IPS-20b (cell line): Measurements from ENCODE around the gene MTRFR.
"Not testable (repeated sequence)": the region's sequence is repeated elsewhere in the genome, so short reads cannot be mapped to it uniquely, and the experiment has no call there.

Experiments used
- H3K27ac ChIP-seq: one replicate; pipeline ENCODE4 v1.5.1; 2013; ENCODE audit warnings: low read length
- H3K27me3 ChIP-seq: 2 replicates; pipeline ENCODE4 v1.6.1; 2013; ENCODE audit warnings: mild to moderate bottlenecking, low read length, inconsistent platforms; ENCODE audit not compliant: insufficient read depth
- H3K36me3 ChIP-seq: 2 replicates; pipeline ENCODE4 v1.6.1; 2013; ENCODE audit warnings: low read depth, mild to moderate bottlenecking, inconsistent platforms, low read length, moderate library complexity; ENCODE audit not compliant: insufficient read depth
- H3K4me1 ChIP-seq: 2 replicates; pipeline ENCODE4 v1.6.1; 2013; ENCODE audit warnings: mild to moderate bottlenecking, control low read depth, inconsistent platforms, low read length, moderate library complexity; ENCODE audit not compliant: insufficient read depth
- H3K4me3 ChIP-seq: 2 replicates; pipeline ENCODE4 v1.5.1; 2013; ENCODE audit warnings: mild to moderate bottlenecking, low read length, inconsistent platforms
- H3K9ac ChIP-seq: 2 replicates; pipeline ENCODE4 v1.6.1; 2013; ENCODE audit warnings: low read depth, mild to moderate bottlenecking, inconsistent platforms, low read length, moderate library complexity
- H3K9me3 ChIP-seq: 2 replicates; pipeline ENCODE4 v1.6.1; 2013; ENCODE audit warnings: mild to moderate bottlenecking, low read depth, low read length, inconsistent platforms; ENCODE audit not compliant: insufficient read depth

Gene MTRFR

DNA sequence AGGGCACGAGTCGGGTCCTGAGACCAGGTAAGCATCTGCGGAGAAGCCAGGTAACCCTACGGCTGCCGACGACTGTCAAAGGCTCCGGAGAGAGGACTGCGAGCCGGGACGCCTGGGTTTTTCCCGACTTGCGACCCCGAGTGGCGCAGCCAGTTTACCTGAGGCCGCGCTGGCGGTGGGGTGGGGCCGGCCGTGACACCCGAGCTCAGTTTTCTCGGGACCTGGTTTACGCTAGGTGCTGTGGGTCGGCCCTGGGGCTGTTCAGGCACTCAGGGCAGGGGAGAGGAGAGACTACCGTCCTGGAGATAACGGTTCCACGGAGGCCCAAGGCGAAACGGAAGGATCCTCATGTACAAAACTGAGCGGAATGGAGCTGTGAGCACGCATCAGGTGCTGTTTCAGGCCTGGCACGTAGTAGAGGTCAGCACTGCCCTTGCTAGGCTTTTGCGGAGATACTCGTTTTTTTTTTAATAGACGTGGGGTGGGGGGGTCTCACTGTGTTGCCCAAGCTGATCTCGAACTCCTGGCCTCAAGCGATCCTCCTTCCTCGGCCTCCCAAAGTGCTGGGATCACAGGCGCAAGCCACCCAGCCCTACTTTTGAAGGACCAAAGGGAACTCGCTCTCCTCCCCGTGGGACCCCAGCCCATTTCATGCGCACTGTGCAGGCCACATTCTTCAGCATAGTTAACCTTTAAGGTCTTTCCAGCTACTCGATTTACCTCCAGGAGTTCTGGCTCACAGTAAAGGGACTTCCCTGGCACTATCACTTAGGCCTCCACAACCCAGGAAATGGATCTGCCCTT is 471 bp downstream of the MTRFR start:
- H3K4me1 ChIP-seq = peaks cover 4% of the 10 kb centered on the region; the same call in 1 of the 2 replicates
- H3K4me3 ChIP-seq = peak overlapping the region; percentile 98
- H3K36me3 ChIP-seq = peaks cover 28% of the 10 kb centered on the region
- no peaks in the 10 kb centered on the region for H3K27me3 ChIP-seq
- no peaks in the 10 kb centered on the region for H3K9me3 ChIP-seq
- peak overlapping the region; percentile 92 for H3K9ac ChIP-seq
- peak overlapping the region; percentile 71 for H3K27ac ChIP-seq

DNA sequence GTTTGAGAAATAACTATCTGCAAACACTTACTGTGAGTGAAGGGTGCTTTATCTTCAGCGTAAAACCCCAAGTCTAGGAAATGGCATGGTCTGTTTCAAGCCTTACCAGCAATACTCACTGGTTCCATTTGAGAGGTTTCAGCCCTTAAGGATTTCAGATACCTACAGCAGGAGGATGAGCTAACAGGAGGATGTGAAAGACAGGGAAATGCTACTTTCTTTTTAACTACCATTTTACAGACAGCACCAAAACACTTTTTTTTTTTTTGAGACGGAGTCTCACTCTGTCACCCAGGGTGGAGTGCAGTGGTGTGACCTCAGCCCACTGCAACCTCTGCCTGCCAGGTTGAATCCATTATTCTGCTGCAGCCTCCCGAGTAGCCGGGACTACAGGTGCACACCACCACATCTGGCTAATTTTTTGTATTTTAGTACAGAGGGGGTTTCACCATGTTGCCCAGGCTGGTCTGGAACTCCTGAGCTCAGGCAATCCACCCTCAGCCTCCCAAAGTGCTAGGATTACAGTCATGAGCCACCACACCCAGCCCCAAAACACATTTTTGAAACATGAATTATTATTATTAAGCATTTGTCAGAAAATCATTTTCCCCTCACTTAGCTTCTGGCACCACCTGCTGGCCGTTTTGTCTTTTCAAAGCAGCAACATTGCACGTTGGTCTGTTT is 4.6 kb downstream of the MTRFR start:
- Histone ChIP-seq H3K4me1 (no peaks in the 10 kb centered on the region), H3K4me3 (no peak overlapping the region), H3K27me3 (no peaks in the 10 kb centered on the region), H3K9me3 (no peaks in the 10 kb centered on the region), H3K36me3 (peaks cover 25% of the 10 kb centered on the region), H3K9ac (no peak overlapping the region), H3K27ac (no peak overlapping the region)

DNA sequence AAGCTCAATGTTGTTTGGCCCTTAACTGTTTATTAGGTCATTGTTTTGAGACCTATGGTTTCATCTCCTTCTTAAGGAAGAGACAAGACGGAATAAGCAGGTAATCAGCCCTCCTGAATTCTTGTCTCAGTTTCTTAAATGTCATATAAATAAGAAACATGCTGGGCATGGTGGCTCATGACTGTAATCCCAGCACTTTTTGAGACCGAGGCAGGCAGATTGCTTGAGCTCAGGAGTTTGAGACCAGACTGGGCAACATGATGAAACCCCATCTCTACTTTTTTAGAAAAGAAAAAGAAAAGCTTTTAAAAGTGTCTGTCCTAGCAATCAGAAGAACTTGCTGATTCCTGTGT is 5.1 kb downstream of the MTRFR start:
- no peaks in the 10 kb centered on the region for H3K27me3 ChIP-seq
- H3K27ac ChIP-seq = no peak overlapping the region
- H3K9me3 ChIP-seq = no peaks in the 10 kb centered on the region
- H3K9ac ChIP-seq = no peak overlapping the region
- H3K36me3 ChIP-seq = peaks cover 26% of the 10 kb centered on the region
- H3K4me1 ChIP-seq = no peaks in the 10 kb centered on the region
- no peak overlapping the region for H3K4me3 ChIP-seq

DNA sequence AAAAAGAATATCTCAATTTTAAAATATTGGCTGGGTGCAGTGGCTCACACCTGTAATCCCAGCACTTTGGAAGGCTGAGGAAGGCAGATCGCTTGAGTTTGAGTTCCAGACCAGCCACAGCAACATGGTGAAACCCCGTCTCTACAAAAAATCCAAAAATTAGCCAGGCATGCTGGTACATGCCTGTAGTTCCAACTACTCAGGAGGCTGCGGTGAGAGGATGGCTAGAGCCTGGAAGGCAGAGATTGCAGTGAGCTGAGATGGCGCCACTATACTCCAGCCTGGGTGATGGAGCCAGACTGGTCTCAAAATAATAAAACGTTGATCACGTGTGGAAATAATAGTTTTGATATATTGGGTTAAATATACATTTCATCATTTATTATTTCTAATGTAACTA is 5.7 kb downstream of the MTRFR start:
- Histone ChIP-seq H3K36me3 (peaks cover 26% of the 10 kb centered on the region), H3K9me3 (no peaks in the 10 kb centered on the region), H3K9ac (no peak overlapping the region), H3K4me1 (no peaks in the 10 kb centered on the region), H3K27ac (no peak overlapping the region), H3K4me3 (no peak overlapping the region), H3K27me3 (no peaks in the 10 kb centered on the region)

DNA sequence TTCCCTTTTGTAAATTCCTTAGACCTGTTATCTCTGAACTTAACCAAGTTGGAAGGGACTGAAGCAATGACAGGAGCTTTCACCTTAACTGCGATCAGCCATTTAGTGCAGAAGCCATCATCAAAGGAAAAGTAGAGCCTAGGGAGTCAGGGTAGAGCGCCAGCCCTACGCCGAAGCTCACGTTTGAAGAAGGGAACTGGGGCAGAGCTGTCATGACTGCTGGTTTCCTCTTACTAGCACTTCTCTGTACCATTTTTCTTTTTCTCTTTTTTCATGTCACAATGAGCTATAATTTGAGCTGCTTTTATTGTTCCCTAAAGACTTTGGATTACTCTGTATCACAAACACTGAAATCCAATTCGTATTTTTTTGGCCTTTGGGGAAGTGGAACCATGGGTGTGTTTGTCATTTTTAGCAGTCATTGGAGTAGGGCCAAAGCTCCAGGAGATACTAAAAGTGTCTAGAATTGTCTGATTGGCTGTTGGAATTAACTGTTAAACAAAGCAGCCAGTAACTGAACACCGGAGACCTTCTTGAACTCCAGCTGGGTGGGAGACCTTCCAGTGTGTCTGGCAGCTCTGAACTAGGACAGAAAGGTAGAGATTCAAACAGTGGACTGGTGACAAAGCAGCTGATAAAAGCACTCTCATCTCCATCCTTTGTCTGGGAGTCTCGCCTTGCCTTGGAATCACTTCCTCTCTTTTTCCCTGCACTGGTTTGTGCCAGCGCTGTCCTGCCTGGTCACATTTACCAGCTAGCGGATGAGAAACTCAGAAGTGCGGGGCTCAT is 9.1 kb downstream of the MTRFR start:
- H3K27ac ChIP-seq = no peak overlapping the region
- no peaks in the 10 kb centered on the region for H3K9me3 ChIP-seq
- no peaks in the 10 kb centered on the region for H3K4me1 ChIP-seq
- no peak overlapping the region for H3K4me3 ChIP-seq
- no peaks in the 10 kb centered on the region for H3K27me3 ChIP-seq
- H3K9ac ChIP-seq = no peak overlapping the region
- 0 out of 2 replicates have a peak, but pooled peaks cover 13% of the 10 kb centered on the region for H3K36me3 ChIP-seq

DNA sequence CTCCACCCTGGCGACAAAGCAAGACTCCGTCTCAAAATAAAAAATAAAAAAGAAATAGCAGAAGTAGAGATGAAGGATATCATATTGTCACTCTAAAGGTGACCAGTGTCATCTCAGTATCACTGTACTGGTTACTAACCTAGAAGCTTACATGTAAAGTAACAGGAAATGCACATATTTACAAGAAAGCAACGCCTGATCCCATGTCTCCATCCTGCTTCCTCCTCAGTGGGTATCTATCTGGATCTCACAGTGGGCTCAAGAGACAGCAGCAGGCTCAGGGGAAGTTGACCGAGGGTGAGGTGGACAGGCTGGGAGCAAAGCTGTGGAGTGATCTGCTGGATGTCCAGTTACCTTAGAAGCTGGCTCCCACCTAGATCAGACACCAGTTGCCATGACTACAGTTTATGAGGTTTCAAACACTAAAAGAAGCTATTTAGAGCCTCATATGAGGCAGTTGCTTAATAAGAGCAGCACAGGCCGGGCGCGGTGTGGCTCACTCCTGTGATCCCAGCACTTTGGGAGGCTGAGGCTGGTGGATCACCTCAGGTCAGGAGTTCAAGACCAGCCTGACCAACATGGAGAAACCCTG is 10.5 kb downstream of the MTRFR start:
- Histone ChIP-seq H3K4me3 (no peak overlapping the region), H3K9me3 (no peaks in the 10 kb centered on the region), H3K9ac (no peak overlapping the region), H3K27me3 (no peaks in the 10 kb centered on the region), H3K36me3 (0 out of 2 replicates have a peak, but pooled peaks cover 13% of the 10 kb centered on the region), H3K4me1 (no peaks in the 10 kb centered on the region), H3K27ac (no peak overlapping the region)

DNA sequence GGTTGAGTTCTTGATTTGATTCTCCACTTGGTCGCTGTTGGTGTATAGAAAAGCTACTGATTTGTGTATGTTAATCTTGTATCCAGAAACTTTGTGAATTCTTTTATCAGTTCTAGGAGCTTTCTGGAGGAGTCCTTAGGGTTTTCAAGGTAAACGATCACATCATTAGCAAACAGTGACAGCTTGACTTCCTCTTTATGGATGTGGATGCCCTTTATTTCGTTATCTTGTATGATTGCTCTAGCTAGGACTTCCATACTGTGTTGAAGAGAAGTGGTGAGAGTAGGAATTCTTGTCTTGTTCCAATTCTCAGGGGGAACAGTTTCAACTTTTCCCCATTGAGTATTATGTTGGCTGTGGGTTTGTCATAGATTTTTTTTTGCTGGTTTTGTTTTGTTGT is 12.4 kb downstream of the MTRFR start:
- no peaks in the 10 kb centered on the region for H3K27me3 ChIP-seq
- H3K4me3 ChIP-seq = no peak overlapping the region
- H3K4me1 ChIP-seq = no peaks in the 10 kb centered on the region
- H3K9me3 ChIP-seq = no peaks in the 10 kb centered on the region
- H3K36me3 ChIP-seq = 0 out of 2 replicates have a peak, but pooled peaks cover 9% of the 10 kb centered on the region
- H3K9ac ChIP-seq = no peak overlapping the region
- no peak overlapping the region for H3K27ac ChIP-seq

DNA sequence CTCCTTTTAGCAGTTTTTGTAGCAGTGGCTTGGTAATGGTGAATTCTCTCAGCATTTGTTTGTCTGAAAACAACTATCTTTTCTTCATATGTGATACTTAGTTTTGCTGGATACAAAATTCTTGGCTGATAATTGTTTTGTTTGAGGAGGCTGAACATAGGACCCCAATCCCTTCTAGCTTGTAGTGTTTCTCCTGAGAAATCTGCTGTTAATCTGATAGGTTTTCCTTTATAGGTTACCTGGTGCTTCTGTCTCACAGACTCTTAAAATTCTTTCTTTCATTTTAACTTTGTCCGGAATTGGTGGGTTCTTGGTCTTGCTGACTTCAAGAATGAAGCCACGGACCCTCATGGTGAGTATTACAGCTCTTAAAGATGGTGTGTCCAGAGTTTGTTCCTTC is 14.9 kb downstream of the MTRFR start:
- H3K27me3 ChIP-seq, H3K4me1 ChIP-seq, H3K9me3 ChIP-seq, H3K27ac ChIP-seq, H3K4me3 ChIP-seq, H3K9ac ChIP-seq: not testable (repeated sequence)
- peaks cover 13% of the 10 kb centered on the region; the same call in 1 of the 2 replicates for H3K36me3 ChIP-seq

DNA sequence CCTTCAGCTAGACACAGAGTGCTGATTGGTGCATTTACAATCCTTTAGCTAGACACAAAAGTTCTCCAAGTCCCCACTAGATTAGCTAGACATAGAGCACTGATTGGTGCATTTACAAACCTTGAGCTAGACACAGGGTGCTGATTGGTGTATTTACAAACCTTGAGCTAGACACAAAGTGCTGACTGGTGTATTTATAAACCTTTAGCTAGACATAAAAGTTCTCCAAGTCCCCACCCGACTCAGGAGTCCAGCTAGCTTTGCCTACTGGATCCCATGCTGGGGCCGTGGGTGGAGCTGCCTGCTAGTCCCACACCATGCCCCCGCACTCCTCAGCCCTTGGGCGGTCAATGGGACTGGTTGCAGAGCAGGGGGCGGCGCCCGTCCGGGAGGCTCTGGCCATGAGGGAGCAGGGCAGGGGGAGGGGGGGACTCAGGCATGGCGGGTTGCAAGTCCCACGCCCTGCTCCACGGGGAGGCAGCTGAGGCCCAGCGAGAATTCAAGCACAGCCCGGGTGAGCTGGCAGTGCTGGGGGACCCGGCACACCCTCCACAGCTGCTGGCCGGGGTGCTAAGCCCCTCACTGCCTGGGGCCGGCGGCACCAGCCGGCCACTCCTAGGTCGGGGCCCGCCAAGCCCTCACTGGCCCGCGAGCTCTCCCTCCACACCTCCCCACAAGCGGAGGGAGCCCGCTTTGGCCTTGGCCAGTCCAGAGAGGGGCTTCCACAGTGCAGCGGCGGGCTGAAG is 15.9 kb downstream of the MTRFR start:
- H3K27ac ChIP-seq, H3K4me1 ChIP-seq: not testable (repeated sequence)

DNA sequence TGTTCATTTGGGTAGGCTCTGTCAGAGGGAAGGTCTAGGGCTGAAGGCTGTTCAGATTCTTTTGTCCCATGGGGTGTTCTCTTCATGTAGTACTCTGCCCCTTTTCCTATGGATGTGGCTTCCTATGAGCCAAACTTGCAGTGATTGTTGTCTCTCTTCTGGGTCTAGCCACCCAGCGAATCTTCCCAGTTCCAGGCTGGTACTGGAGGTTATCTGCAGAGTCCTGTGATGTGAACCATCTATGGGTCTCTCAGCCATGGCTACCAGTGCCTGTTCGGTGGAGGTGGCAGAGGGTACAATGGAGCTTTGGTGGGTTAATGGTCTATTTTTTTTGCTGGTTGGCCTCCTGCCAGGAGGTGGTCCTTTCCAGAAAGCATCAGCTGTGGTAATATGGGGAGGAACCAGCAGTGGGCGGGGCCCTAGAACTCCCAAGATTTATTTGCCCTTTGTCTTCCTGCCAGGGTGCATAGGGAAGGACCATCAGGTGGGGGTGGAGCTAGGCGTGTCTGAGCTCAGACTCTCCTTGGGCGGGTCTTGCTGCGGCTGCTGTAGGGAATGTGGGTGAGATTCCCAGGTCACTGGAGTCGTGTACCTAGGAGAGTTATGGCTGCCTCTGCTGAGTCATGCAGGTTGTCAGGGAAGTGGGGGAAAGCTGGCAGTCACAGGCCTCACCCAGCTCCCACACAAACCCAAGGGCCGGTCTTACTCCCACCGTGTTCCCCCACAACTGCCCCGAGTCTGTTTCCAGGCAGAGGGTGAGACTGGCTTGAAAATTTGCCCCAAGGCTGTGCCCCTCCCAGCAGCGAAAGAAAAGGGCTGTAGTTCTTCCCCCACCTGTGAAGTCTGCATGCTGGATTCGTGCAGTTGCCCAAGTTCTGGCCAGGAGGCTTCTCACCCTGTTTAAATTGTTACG is 17.5 kb downstream of the MTRFR start:
- peak overlapping the region; percentile 12; the same call in 1 of the 2 replicates for H3K9ac ChIP-seq
- H3K4me3 ChIP-seq = no peak overlapping the region
- H3K36me3 ChIP-seq = peaks cover 35% of the 10 kb centered on the region
- H3K9me3 ChIP-seq = no peaks in the 10 kb centered on the region
- no peaks in the 10 kb centered on the region; the same call in 1 of the 2 replicates for H3K4me1 ChIP-seq
- H3K27me3 ChIP-seq = no peaks in the 10 kb centered on the region
- H3K27ac ChIP-seq = no peak overlapping the region

More for the DNA sequence above, 15.9 kb downstream of the MTRFR start:
- not testable (repeated sequence) for H3K4me3 ChIP-seq, H3K27me3 ChIP-seq, H3K9me3 ChIP-seq, H3K9ac ChIP-seq
- peaks cover 23% of the 10 kb centered on the region for H3K36me3 ChIP-seq
